Stimulated activated CD8-positive, alpha-beta memory T cell treated with anti-CD3 and anti-CD28 coated beads, Interleukin-2, amount 100 ng/mL, for 48 hours (primary cell): Measurements from ENCODE around the gene TNNT3.
"Not testable (repeated sequence)": the region's sequence is repeated elsewhere in the genome, so short reads cannot be mapped to it uniquely, and the experiment has no call there.

Experiments used
- DNase-seq, 2 donors: peaks; one replicate each; pipeline ENCODE4 v3.0.0-alpha.2; 2020; ENCODE audit warnings: low read depth in 2 of 2

Gene TNNT3

DNA sequence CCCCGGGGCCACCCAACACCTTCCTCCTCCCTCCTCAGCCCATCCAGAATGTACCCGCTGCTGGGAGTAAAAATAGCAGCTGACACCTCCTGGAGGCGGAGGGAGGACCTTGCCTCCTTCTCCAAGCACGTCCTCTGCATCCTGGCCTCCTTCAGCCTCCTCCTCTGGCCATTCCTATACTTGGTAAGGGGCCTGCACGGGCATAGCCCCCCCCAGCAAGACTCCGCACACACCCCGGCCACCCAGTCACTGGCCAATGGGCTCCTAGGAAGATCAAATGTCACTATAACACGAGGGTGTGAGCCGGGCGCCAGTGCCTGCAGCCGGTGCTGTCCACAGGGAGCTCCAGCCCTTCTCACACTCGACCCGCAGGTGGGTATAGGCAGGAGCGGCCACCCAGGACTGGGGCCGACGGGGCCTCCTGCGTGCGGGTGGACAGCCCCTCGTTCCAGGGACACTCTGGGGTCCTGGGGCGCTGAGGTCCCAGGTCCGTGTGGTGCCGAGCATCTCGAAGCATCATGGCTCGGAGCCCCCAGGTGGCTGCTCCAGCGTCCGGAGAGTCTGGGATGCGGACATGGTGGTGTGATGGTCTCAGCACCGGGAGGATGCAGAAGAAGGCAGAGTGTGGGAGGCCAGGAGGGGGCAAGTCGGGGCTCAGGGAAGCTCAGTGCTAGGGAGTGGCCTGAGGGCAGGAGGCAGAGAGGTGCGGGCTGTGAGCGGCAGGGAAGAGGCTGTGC is at the start of gene TNNT3:
TSS of gene TNNT3 (plus strand) at position 313 of the 737 bp plus-strand sequence. CDS start 3,172 bp downstream, outside the sequence.
- DNase-seq, result no peak

- no peak for DNase-seq
These were observed 49.2 kb upstream of the TNNT3 start for GRCh38 chr11:1870326-1870696.

- DNase-seq, result no peak
These were observed 48.6 kb upstream of the TNNT3 start for GRCh38 chr11:1870721-1871466.

DNA sequence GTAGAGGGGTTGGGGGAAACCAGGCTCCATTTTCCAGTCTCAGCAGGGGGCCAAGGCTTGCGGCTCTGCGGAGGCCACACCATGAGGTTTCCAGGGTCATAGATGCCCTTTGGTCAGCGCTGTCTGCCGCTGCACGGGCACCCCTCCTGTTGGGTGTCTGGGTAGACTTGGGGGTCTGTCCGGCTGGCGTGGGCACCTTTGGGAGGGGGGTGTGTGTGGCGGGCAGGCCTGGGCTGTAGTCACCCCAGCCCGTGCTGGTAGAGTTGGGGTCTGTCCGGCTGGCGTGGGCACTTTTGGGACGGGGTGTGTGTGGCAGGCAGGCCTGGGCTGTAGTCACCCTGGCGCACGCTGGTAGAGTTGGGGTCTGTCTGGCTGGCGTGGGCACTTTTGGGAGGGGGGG is 48.0 kb upstream of the TNNT3 start:
- DNase-seq, result no peak

GRCh38 chr11:1872267-1872985 is 47.1 kb upstream of the TNNT3 start:
- no peak for DNase-seq

- no peak for DNase-seq
These were observed 46.3 kb upstream of the TNNT3 start for GRCh38 chr11:1873048-1873812.

DNA sequence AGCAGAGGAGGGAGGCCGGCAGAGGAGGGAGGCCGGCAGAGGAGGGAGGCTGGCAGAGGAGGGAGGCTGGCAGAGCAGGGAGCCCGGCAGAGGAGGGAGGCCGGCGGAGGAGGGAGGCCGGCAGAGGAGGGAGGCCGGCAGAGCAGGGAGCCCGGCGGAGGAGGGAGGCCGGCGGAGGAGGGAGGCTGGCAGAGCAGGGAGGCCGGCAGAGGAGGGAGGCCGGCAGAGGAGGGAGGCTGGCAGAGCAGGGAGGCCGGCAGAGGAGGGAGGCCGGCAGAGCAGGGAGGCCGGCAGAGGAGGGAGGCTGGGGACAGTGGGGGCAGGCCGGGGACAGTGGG is 45.7 kb upstream of the TNNT3 start:
- DNase-seq, result not testable (repeated sequence)

GRCh38 chr11:1874441-1875092 is 44.9 kb upstream of the TNNT3 start:
- DNase-seq, result not testable (repeated sequence)

GRCh38 chr11:1875093-1875850 is 44.2 kb upstream of the TNNT3 start:
- no peak for DNase-seq

- DNase-seq, result not testable (repeated sequence)
These were observed 43.6 kb upstream of the TNNT3 start for GRCh38 chr11:1875851-1876301.

DNA sequence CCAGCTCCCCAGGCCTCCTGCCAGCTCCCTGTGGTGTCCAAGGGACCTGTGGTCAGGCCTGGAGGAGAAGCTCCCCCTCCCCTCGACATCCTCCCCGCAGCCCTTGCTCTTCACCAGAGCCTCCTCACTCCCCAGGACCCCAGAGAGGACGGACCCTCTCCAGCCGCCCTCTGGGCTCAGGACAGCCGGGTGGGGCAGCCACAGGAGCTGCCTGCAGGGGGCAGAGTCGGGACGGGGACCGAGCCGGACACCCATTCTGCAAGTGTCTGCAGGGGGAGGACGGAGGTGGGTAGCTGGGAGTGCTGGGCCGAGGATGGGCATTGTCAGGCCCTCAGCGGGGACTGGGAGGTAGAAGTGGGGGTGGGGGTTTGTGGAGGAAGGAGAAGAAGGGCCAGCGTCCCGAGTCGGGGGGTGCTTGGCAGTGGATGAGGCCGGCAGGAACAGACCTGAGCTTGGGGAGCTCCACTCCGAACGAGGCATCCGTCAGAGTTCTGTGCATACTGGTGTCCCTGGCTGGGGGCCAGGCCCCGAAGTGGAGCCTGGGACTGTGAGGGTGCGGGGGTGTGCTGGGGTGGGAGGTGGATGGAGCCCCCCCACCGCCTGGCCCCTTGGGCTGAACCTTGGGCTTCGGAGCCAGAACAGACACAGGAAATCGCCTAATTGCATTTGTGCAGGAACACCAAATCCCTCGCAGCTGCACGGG is 43.0 kb upstream of the TNNT3 start:
- no peak for DNase-seq

DNA sequence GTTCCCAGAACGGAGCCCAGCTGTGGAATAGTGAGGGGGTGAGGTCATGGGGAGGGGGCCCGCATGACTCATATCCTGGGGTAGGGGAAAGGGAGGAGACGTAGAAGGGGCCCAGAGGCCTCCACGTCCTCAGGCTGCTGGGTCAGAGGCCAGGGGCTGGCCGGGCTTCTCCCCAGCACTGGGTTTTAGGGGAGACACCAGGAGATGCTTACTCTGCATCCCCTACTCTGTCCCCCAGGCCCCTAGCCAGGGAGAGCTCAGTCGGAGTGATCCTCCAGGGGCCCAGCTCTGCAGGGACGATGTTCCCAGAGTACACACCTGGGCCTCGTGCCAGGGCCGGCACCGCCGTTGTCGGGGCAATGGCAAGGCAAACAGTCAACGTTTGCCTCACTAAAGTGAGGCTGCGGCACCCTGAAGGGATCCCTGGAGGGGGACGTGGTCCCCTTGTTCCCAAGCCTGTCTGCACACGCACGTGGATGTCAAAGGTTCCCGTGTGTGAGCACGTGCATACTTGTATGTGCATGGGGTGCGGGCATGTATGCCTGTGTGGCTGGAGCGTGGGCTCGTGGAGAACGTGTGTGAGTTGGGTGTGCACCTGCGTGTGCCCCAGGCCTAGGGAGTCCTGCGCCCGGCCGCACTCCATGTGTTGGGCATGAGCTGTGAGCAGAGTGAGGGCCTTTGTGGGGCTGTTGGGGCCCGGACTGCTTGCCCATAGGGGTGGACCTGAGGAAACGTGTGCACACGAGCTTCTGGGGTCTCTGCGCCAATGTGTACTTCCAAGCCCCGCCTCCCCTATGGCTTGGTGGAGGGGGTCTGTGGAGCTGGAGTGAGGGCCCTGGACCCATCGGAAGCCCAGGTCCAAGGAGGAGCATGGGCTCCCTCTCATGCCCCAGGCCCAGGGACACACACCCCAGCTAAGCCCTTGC is 42.0 kb upstream of the TNNT3 start:
- no peak for DNase-seq

DNA sequence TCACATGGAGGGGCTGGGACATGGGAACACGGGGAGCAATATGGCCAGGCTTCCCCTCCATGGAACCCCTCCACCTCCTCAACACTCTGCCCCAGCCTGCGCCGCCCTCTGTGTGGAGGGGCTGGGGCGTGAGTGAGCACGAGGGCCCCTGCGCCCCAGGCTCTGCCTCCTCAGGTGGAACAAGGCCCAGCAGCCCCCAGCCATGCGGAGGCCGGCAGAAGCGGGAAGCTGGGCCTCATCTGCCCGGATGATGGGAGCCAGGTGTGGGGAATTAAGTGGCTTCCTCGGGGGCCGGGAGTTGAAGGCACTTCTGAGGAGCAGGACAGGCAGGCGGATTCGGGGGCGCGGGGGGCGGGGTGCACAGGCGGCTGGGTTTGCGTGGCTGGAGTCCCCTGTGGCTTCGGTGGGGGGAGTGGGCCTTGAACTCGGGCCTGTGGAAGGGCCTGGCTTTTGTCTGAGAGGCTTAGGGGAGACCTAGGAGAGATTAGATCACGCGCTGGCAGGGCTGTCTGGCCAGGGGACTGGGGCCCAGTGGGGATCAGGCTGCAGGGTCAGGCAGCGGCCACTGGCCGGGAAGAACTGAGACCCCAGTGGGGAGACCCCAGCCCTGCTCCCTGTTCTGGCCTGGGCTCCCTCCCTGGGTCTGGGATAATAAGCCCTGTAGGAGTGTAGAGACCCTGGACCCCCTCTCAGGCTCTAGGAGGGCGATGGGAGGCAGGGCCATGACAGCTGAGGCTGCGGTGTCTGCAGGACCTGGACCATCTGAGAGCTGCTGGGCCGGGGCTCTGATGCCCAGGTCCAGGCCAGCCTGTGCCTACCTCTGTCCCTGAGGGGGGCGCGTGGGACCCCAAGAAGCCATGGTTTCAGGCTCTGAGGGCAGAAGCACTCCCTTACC is 41.1 kb upstream of the TNNT3 start:
- no peak for DNase-seq

GRCh38 chr11:1879342-1879940 is 40.1 kb upstream of the TNNT3 start:
- DNase-seq, result no peak

DNA sequence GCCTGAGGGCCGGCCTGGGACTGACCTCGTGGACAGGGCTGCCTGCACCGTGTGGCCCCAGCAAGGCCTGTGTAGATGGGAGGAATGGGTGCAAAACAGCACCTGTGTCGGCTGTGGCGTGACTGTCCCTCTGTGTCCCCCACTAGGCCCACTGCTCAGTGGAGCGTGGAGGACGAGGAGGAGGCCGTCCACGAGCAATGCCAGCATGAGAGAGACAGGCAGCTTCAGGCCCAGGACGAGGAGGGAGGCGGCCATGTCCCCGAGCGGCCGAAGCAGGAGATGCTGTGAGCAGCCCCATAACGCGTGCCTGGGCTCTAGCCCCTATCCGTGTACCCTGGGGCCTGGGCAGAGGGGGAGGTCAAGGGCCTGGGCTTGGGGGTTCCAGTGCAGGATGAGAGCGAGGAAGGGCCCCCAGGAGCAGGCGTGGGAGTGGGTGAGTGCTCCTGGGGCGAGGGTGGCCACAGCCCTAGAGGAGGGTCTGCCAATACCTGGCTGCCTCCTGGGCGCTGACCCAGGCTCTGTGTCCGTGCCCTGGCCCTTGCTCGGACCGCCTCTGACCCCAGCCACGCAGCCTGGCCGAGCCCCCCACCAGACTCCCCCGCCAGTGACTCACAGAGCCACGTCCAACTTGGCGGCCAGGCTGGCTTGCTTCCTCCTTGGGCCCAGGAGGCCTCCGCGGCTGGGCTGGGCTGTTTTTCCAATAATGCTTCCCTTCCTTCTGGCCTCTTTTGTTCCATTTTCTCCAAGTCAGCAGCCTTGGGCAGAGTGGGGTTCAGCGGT is 39.4 kb upstream of the TNNT3 start:
- no peak for DNase-seq

- DNase-seq, result no peak
These were observed 38.6 kb upstream of the TNNT3 start for GRCh38 chr11:1880746-1881441.
